Fibroblast of peridontal ligament (primary cell): ENCODE data around the gene DHX57.

Experiments
- DNase-seq: peaks from one replicate; pipeline ENCODE4 v3.0.0-alpha.2; 2010; ENCODE audit errors: extremely low read depth

DHX57 gene

GRCh38 chr2:38871432-38871831, 4.3 kb downstream of the DHX57 start:
- no peak for DNase-seq

GRCh38 chr2:38866773-38867443, 8.8 kb downstream of the DHX57 start:
- no peak for DNase-seq

GRCh38 chr2:38863061-38863695, 12.6 kb downstream of the DHX57 start:
- peak; percentile 8 for DNase-seq

DNA sequence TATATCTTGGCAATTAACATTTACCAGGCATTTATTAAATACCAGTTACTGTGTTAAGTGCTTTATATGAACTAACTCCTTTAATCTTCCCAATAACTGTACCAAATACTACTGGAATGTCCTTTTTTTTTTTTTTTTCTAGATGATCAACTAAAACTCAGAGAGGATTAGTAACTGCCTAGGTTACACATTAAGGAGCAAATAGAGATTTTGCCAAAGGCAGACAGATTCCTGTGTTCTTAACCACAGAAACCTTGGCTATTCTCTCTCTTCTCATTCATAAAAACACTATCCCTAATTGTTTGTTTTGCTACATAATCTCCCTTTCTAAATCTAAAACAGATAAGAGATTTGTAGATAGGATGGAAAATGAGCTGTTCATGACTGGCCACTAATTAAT, 13.3 kb downstream of the DHX57 start:
- DNase-seq = no peak

GRCh38 chr2:38856165-38856564, 19.6 kb downstream of the DHX57 start:
- DNase-seq = peak; percentile 44

GRCh38 chr2:38850045-38850444, 25.7 kb downstream of the DHX57 start:
- no peak for DNase-seq

DNA sequence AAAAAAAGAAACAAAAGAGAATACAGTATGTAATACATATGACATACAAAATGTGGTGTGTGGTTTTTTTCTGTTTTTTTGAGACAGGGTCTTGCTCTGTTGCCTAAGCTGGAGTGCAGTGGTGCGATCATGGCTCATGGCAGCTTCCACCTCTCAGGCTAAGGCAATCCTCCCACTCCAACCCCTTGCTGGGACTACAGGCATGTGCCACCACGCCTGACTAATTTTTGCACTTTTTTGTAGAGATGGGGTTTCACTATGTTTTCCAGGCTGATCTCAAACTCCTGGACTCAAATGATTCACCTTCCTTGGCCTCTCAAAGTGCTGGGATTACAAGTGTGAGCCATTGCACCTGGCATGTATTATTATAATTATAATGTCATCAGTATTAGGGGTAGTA, 38.9 kb downstream of the DHX57 start:
- DNase-seq = no peak

DNA sequence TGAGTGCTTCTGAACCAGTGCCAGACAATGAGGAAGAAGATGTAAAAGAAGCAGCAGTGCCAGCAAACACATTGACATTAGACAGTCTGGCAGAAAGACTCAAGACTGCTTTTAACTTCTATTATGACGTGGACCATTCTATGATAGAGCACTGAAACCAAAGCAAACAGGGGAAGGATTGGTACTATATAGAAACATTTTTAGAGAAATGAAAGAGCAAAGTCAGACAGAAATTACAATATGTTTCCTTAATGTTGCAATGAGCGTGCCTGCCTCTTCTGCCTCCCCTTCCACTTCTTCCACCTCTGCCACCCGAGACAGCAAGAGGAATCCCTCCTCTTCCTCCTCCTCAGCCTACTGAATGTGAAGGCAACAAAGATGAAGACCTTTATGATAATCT, 39.7 kb downstream of the DHX57 start:
- no peak for DNase-seq

GRCh38 chr2:38835015-38835601, 40.6 kb downstream of the DHX57 start:
- peak; percentile 54 for DNase-seq

GRCh38 chr2:38830526-38831159, 45.1 kb downstream of the DHX57 start:
- peak; percentile 6 for DNase-seq

GRCh38 chr2:38829971-38830370, 45.8 kb downstream of the DHX57 start:
- DNase-seq = peak; percentile 15

DNA sequence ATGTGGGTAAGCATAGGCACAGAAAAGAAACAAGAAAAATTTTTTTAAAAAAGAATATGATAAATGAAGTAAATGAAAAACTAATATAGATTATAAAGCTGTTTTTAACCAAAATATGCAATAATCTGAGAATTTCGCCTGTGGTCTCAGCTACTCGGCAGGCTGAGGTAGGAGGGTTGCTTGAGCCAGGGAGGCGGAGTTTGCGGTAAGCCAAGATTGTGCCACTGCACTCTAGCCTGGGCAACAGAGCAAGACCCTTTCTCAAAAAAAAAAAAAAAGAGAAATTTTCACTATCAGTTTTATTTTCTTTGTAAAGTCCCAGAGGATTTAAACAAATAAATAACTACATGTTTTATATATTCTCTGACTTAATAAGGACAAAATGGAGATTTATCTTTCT, 47.3 kb downstream of the DHX57 start:
- DNase-seq = no peak

DNA sequence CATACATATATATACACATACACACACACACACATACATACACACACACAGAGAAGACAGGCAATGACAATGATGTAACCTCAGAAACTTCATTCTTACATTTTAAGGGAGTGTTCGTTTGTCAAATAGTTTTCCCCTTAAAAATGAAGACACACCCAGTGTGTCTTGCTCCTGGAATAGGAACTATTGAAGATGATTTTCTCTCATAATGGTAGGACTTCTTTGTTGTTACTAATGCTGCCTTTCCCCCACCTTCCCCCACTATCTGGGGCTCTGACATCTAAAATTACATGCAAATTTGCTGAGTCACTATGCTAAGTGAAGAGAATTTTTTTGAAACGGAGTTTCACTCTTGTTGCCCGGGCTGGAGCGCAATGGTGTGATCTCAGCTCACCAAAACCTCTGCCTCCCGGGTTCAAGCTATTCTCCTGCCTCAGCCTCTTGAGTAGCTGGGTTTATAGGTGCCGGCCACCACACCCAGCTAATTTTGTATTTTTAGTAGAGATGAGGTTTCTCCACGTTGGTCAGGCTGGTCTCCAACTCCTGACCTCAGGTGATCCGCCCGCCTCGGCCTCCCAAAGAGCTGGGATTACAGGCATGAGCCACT, 48.1 kb downstream of the DHX57 start:
- peak; percentile 88 for DNase-seq

GRCh38 chr2:38825956-38826355, 49.8 kb downstream of the DHX57 start:
- no peak for DNase-seq

GRCh38 chr2:38824906-38825305, 50.8 kb downstream of the DHX57 start:
- no peak for DNase-seq

- peak; percentile 67 for DNase-seq
These were observed 52.3 kb downstream of the DHX57 start for GRCh38 chr2:38823386-38823785.

- DNase-seq = no peak
These were observed 57.2 kb downstream of the DHX57 start for GRCh38 chr2:38818565-38818964.

- DNase-seq = no peak
These were observed 59.8 kb downstream of the DHX57 start for GRCh38 chr2:38815936-38816335.

- no peak for DNase-seq
These were observed 65.2 kb downstream of the DHX57 start for GRCh38 chr2:38810488-38810887.

GRCh38 chr2:38808677-38809076, 67.1 kb downstream of the DHX57 start:
- DNase-seq = no peak

DNA sequence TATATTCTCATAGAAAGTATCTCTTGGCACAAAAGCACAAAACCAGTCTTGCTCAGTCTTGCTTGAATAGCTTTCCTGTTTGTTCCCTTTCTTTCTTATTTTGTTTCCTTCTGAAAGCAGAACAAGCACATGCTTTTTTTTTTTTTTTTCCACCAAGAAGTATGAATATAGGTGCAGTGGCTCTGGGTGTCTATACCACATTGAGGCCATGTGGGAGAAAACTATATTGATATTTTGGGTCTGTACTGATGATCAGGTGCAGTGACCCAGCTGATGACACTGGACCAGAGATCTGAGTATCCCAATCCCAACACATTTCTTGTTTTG, 69.0 kb downstream of the DHX57 start:
- DNase-seq = no peak

DNA sequence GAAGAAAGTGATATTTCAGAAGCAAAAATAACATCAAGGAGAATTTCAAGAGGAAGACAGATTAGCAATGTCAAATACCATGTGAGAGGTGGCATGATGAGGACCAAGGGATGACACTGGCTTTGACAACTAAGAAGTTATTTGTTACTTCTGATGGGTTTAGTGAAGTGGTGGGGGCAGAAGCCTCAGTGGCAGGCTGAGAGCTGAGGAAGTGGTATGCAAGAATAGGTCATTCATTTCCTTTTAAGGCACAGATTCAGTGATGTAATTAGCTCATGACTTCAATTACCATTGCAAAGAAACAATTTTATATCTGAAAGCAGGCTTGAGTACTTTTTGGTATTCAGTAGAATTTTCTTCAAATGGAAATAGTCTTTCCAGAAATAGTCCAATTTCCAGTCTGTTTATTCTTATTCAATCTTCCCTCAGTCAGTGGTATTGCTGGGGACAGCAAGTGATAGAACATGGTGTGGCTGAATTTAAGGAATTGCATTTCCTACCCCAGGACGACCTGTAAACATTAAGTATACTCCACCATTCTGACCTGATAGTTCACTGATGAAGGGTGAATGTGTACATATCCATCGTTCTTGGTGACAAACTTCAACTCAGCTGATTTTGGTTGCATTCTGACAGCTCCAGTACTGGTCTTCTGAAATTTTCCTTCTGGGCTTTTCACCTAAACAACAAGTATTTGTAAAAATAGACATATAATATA, 69.6 kb downstream of the DHX57 start:
- peak; percentile 38 for DNase-seq
